Keratinocyte (primary cell): Measurements from ENCODE around the gene MYH7B. TPM values are rescaled to one million over a fixed set of nuclear protein-coding genes. Genes with fewer than 3 reads are reported as not detected.

Source experiments
- DNase-seq: peaks from one replicate; pipeline ENCODE4 v3.0.0-alpha.2; 2011; ENCODE audit warnings: low read depth, missing footprints, low spot score
- FAIRE-seq: peaks from 2 replicates; lab custom pipeline; 2011; peaks lifted over from hg19 to GRCh38; lab: Jason Lieb, UNC
- H2AFZ ChIP-seq: 2 replicates; pipeline ENCODE4 v1.6.0; 2012; ENCODE audit warnings: low read length, control low read depth, inconsistent platforms; ENCODE audit not compliant: control insufficient read depth
- H3K27ac ChIP-seq: 2 replicates; pipeline ENCODE4 v1.5.1; 2011; ENCODE audit warnings: low read length; ENCODE audit not compliant: control insufficient read depth, insufficient read depth
- H3K27me3 ChIP-seq: 3 replicates; pipeline ENCODE4 v1.6.0; 2011; ENCODE audit warnings: low read length; ENCODE audit not compliant: control insufficient read depth, insufficient read depth; ENCODE audit errors: extremely low read depth
- H3K36me3 ChIP-seq, 2 experiments: 2 replicates in 1 of 2; 3 replicates in 1 of 2; pipeline ENCODE4 v1.5.1; 2011; ENCODE audit warnings: low read length in 2 of 2, mild to moderate bottlenecking in 1 of 2; ENCODE audit not compliant: control insufficient read depth in 2 of 2, insufficient read depth in 2 of 2; ENCODE audit errors: extremely low read depth in 1 of 2
- H3K4me1 ChIP-seq: 3 replicates; pipeline ENCODE4 v1.5.1; 2011; ENCODE audit warnings: low read length; ENCODE audit not compliant: control insufficient read depth, insufficient read depth; ENCODE audit errors: extremely low read depth
- H3K4me2 ChIP-seq: 3 replicates; pipeline ENCODE4 v1.6.0; 2011; ENCODE audit warnings: low read depth, low read length; ENCODE audit not compliant: control insufficient read depth, insufficient read depth; ENCODE audit errors: extremely low read depth
- H3K4me3 ChIP-seq, 3 experiments: fragments of 200-600 bp in 1 of 3; sonication (generic) in 1 of 3; 2 replicates in 2 of 3; 3 replicates in 1 of 3; pipeline ENCODE4 v1.5.1; 2011 to 2016; ENCODE audit warnings: low read length in 3 of 3, mild to moderate bottlenecking in 3 of 3, control low read depth in 2 of 3, inconsistent platforms in 1 of 3, low read depth in 1 of 3, mixed read lengths in 1 of 3, mixed run types in 1 of 3, moderate library complexity in 1 of 3; ENCODE audit not compliant: control insufficient read depth in 2 of 3, insufficient read depth in 2 of 3; ENCODE audit errors: extremely low read depth in 1 of 3
- H3K79me2 ChIP-seq: 2 replicates; pipeline ENCODE4 v1.6.0; 2012; ENCODE audit warnings: low read length; ENCODE audit not compliant: control insufficient read depth, insufficient read depth
- H3K9ac ChIP-seq: 3 replicates; pipeline ENCODE4 v1.6.0; 2011; ENCODE audit warnings: low read length; ENCODE audit not compliant: control insufficient read depth, insufficient read depth; ENCODE audit errors: extremely low read depth
- H3K9me1 ChIP-seq: 3 replicates; pipeline ENCODE4 v1.6.0; 2011; ENCODE audit warnings: low read length; ENCODE audit not compliant: control insufficient read depth, insufficient read depth; ENCODE audit errors: extremely low read depth
- H3K9me3 ChIP-seq: 2 replicates; pipeline ENCODE4 v1.5.1; 2012; ENCODE audit warnings: low read depth, low read length; ENCODE audit not compliant: control insufficient read depth
- H4K20me1 ChIP-seq: 3 replicates; pipeline ENCODE4 v1.6.0; 2011; ENCODE audit warnings: low read length; ENCODE audit not compliant: control insufficient read depth, insufficient read depth; ENCODE audit errors: extremely low read depth
- CTCF ChIP-seq, 3 experiments: IDR thresholded peaks in 1 of 3; conservative IDR thresholded peaks in 1 of 3; optimal IDR thresholded peaks in 1 of 3; 2 replicates in 2 of 3; 3 replicates in 1 of 3; pipeline versions ENCODE3 to v1.5.1; 2011; ENCODE audit warnings: low read length in 3 of 3, mild to moderate bottlenecking in 3 of 3, moderate library complexity in 2 of 3, control low read depth in 1 of 3, inconsistent platforms in 1 of 3; ENCODE audit not compliant: insufficient read depth in 2 of 3; ENCODE audit errors: extremely low read depth in 1 of 3
- EZH2 ChIP-seq: IDR thresholded peaks from one replicate; pipeline ENCODE4 v1.6.1; 2012; ENCODE audit warnings: inconsistent platforms, mild to moderate bottlenecking, low read length, moderate library complexity
- dilution Hi-C: fragments of 300-500 bp; cut with MboI; formaldehyde crosslinking; loops from one replicate; pipeline ENCODE4 v1.7.0; 2020; ENCODE audit warnings: low sequenced_read_pairs; ENCODE audit not compliant: extremely low pct_ligation_motif_present
- polyA plus RNA-seq, 5 experiments: library from polyadenylated mRNA; depleted of rRNA in 3 of 5; stranded (reverse) in 3 of 5; stranded (forward) in 1 of 5; unstranded in 1 of 5; fragments of >200 nt; gene quantifications; 1 replicate in 1 of 5; 2 replicates in 3 of 5; 3 replicates in 1 of 5; pipeline versions ENCODE4 v1.2.1 to v1.2.3, GENCODE V29; 2011 to 2012; ENCODE audit warnings: missing spikeins in 2 of 5, low read depth in 1 of 5, low replicate concordance in 1 of 5

The MYH7B gene
- polyA plus RNA-seq, 1 donor (not counting 4 experiments of a cell fraction or from before 2014, with no cell fraction given), result 0.01 TPM

GRCh38 chr20:34941226-34941625, 14.4 kb upstream of the MYH7B start:
- no peak for FAIRE-seq
- no peak overlapping the region for H2AFZ ChIP-seq
- no peak overlapping the region for H3K4me2 ChIP-seq
- no peak overlapping the region for H3K9ac ChIP-seq
- no peak for DNase-seq
- H3K9me1 ChIP-seq, result no peaks in the 10 kb centered on the region
- peaks cover 29 to 37% of the 10 kb centered on the region in 2 experiments for H3K36me3 ChIP-seq
- H3K4me1 ChIP-seq, result peaks cover 16% of the 10 kb centered on the region
- H4K20me1 ChIP-seq, result no peaks in the 10 kb centered on the region
- H3K27me3 ChIP-seq, result no peaks in the 10 kb centered on the region
- no peaks in the 10 kb centered on the region for H3K9me3 ChIP-seq
- dilution Hi-C loops, result no loop called here
- TF ChIP-seq CTCF (optimal IDR thresholded peaks at IDR 0.05 in 1 of 3, IDR thresholded peaks at IDR 0.05 in 1 of 3, conservative IDR thresholded peaks at IDR 0.05 in 1 of 3; ENCODE audit: extremely low read depth in 1 of 3, insufficient read depth in 2 of 3, low read length in 3 of 3) (no peak), EZH2 (no peak)
- no peak overlapping the region for H3K4me3 ChIP-seq
- H3K27ac ChIP-seq, result no peak overlapping the region
- no peaks in the 10 kb centered on the region for H3K79me2 ChIP-seq

- H3K9ac ChIP-seq, result no peak overlapping the region
- DNase-seq (no peak), FAIRE-seq (no peak)
- no peaks in the 10 kb centered on the region for H3K9me1 ChIP-seq
- H3K4me2 ChIP-seq, result no peak overlapping the region
- no peak for TF ChIP-seq CTCF (optimal IDR thresholded peaks at IDR 0.05 in 1 of 3, IDR thresholded peaks at IDR 0.05 in 1 of 3, conservative IDR thresholded peaks at IDR 0.05 in 1 of 3; ENCODE audit: extremely low read depth in 1 of 3, insufficient read depth in 2 of 3, low read length in 3 of 3)
- H3K27me3 ChIP-seq, result no peaks in the 10 kb centered on the region
- H4K20me1 ChIP-seq, result no peaks in the 10 kb centered on the region
- H3K36me3 ChIP-seq, result peaks cover 24 to 33% of the 10 kb centered on the region in 2 experiments
- H3K79me2 ChIP-seq, result no peaks in the 10 kb centered on the region
- no peak overlapping the region for H2AFZ ChIP-seq
- no peak overlapping the region for H3K27ac ChIP-seq
- dilution Hi-C loops, result no loop called here
- no peak overlapping the region for H3K4me3 ChIP-seq
- H3K9me3 ChIP-seq, result no peaks in the 10 kb centered on the region
- H3K4me1 ChIP-seq, result peaks cover 16% of the 10 kb centered on the region
Observed at GRCh38 chr20:34942301-34942700, 13.4 kb upstream of the MYH7B start.
